Measurements from ENCODE around the gene PHLDA3. TPM values are rescaled to one million over a fixed set of nuclear protein-coding genes. Genes with fewer than 3 reads are reported as not detected.

Gene PHLDA3
- total and polyA plus RNA-seq, 7 experiments from 2014 or later, result 0.13 to 22.4 (median 0.67) TPM; not detected in 1

DNA sequence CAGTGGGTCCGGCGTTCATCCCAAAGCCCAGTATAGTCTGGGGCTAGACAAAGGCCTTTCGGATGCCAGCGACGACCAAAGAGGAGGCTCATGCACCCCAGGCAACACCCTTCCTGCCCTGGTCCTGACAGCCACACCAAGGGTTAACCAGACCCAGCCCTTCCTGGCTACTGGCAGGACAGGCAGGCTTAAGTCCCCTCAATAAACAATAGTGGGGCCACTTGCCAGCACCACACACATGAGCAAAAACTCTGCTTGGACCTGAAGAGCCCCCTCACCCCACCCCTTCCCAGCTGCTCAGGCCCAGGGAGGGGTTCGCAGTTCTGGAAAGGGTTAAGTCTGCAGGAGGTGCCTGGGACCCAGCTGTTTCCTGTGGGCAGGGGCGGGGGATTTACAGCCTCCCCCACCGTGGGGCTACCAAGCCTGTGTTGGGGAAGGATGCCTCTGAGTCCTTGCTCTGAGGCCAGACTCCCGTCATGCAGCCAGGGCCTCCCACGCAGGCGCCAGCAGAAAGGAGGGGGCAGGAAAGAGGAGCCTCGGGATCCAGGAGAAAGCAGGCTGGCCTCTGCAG, 18.2 kb downstream of the PHLDA3 start:
- H3K4me3 Mint-ChIP-seq, result peak overlapping the region in 1 of 10 donors; percentile 15
- no peak overlapping the region for H3K27ac ChIP-seq (ENCODE audit: low read depth, low read length)
- ChIA-PET POLR2A (no interaction called here), CTCF (interaction anchor here (0.6 kb wide), 1 partner anchor 31 kb away, joined by 3 read pairs; no protein-coding TSS in a partner anchor)
- intact Hi-C loops (cut with micrococcal nuclease), result no loop called here
- no peaks in the 10 kb centered on the region for H3K27me3 ChIP-seq (ENCODE audit: control insufficient read depth in 2 of 2, insufficient read depth in 2 of 2, low read length in 2 of 2)
- peaks cover 0 to 3% (median 0%) of the 10 kb centered on the region in 5 donors for H3K36me3 Mint-ChIP-seq
- no peaks in the 10 kb centered on the region for H3K36me3 ChIP-seq (ENCODE audit: control insufficient read depth in 2 of 3, insufficient read depth in 3 of 3, low read length in 3 of 3)
- peaks cover 5 to 25% (median 16%) of the 10 kb centered on the region in 5 donors for H3K27me3 Mint-ChIP-seq
- ATAC-seq, result no peak
- H3K4me1 ChIP-seq (ENCODE audit: control insufficient read depth in 2 of 2, insufficient read depth in 2 of 2, low read length in 2 of 2), result peaks cover 0 to 4% of the 10 kb centered on the region in 2 donors
- no peak overlapping the region for H3K27ac Mint-ChIP-seq
- H3K4me3 ChIP-seq (ENCODE audit: low read length), result no peak overlapping the region
- H3K9me3 ChIP-seq (ENCODE audit: control insufficient read depth in 2 of 3, low read length in 3 of 3), result no peaks in the 10 kb centered on the region
- H3K4me1 Mint-ChIP-seq, result peaks cover 0 to 47% (median 4%) of the 10 kb centered on the region in 7 donors
- peaks cover 0 to 2% (median 0%) of the 10 kb centered on the region in 11 donors for H3K9me3 Mint-ChIP-seq
- DNase-seq, result peak in 1 of 9 donors; percentile 48

DNA sequence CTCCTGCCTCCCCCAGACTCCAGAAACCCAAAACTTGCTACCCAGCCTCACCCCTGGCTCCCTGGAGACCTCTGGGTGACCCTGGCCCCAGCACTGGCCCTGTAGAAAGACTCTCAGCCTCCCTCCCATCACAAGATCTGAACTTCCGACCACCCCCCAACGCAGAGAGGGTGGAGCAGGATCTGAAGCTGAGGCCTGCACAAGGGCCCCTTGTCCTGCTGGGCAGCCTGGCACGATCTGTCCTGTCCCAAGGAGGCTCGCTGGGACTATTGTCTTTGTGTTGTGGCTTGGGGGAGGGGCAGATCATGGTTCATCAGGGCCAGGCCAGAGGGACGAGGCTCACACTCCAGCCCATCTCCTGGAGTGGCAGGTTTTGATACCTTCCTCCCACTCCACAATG, 20.0 kb downstream of the PHLDA3 start:
- CTCF ChIA-PET, result interaction anchor here (1.1 to 2.1 kb wide), 3 partner anchors 13 to 64 kb away, joined by 3 to 11 read pairs (median 3); no protein-coding TSS in a partner anchor
- POLR2A ChIA-PET, result no interaction called here
- peaks cover 0 to 2% (median 0%) of the 10 kb centered on the region in 11 donors for H3K9me3 Mint-ChIP-seq

DNA sequence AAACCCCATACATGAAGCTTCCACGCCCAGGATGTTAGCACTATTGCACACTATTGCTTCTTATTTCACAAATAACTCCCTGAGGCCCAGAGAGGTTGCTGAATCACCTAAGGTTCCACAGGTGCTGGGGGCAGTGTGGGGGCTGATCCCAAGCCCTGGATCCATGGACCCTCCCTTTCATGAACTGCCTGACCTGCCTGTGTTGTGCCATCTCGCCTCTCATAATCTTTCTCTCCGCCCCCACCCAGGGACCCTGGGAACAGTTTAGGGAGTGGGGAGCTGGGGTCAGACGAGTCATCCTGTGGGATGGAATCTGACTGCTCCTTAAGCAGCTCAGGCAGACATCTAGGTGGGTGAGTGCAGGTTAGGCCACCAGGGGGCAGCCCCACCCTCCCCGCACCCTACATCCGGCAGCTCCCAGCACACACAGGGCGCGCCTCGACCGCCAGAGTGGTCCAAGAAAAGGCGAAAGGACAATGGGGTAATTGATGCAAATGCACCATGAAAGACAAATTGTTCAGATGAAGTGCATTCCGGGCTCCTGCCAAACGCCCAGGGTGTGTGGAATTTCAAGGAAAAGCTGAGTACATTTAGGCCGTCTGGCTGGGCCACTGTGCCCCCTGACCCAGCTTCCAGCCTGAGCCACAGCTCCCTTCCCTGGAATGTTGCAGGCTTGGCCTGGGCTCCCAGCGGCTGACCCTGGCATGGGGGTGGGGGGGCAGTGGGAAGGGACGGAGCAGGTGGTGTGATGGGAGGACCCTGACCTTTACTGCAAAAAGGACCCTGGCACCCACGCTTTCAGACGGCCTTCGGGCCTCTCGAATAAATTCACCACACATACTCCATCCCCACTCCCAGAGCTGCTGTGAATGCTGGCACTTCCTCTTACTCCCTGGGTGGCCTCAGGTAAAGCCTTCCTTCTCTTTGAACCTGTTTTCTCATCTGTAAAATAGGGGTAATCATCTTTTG, 20.8 kb downstream of the PHLDA3 start:
- Histone ChIP-seq H3K27ac (ENCODE audit: low read depth, low read length) (no peak overlapping the region), H3K36me3 (ENCODE audit: control insufficient read depth in 2 of 3, insufficient read depth in 3 of 3, low read length in 3 of 3) (no peaks in the 10 kb centered on the region), H3K9me3 (ENCODE audit: control insufficient read depth in 2 of 3, low read length in 3 of 3) (no peaks in the 10 kb centered on the region), H3K4me1 (ENCODE audit: control insufficient read depth in 2 of 2, insufficient read depth in 2 of 2, low read length in 2 of 2) (peaks cover 0 to 4% of the 10 kb centered on the region in 2 donors), H3K4me3 (ENCODE audit: low read length) (no peak overlapping the region), H3K27me3 (ENCODE audit: control insufficient read depth in 2 of 2, insufficient read depth in 2 of 2, low read length in 2 of 2) (no peaks in the 10 kb centered on the region)
- POLR2A ChIA-PET, result no interaction called here
- CTCF ChIA-PET, result interaction anchor here (0.7 to 3.0 kb wide), 4 partner anchors 9 to 68 kb away, joined by 3 to 11 read pairs (median 6); no protein-coding TSS in a partner anchor
- intact Hi-C loops (cut with micrococcal nuclease), result loop anchor here (1.0 kb wide), 4 partner anchors 21 to 65 kb away; partner anchors contain the start of gene PHLDA3 (in 1 of the 2)
- Mint-ChIP-seq H3K36me3 (peaks cover 0 to 2% (median 0%) of the 10 kb centered on the region in 5 donors), H3K9me3 (peaks cover 0 to 5% (median 0%) of the 10 kb centered on the region in 11 donors), H3K4me3 (no peak overlapping the region), H3K27me3 (peaks cover 7 to 27% (median 17%) of the 10 kb centered on the region in 5 donors), H3K4me1 (peaks cover 0 to 35% (median 4%) of the 10 kb centered on the region in 7 donors), H3K27ac (peak overlapping the region in 1 of 9 donors; percentile 34)
- ATAC-seq (peak; percentile 90), DNase-seq (peak in 7 of 9 donors; percentile 21 to 62 (median 36))

More for the DNA sequence above, 20.0 kb downstream of the PHLDA3 start:
- Histone ChIP-seq H3K27ac (ENCODE audit: low read depth, low read length) (no peak overlapping the region), H3K27me3 (ENCODE audit: control insufficient read depth in 2 of 2, insufficient read depth in 2 of 2, low read length in 2 of 2) (no peaks in the 10 kb centered on the region), H3K4me3 (ENCODE audit: low read length) (no peak overlapping the region), H3K4me1 (ENCODE audit: control insufficient read depth in 2 of 2, insufficient read depth in 2 of 2, low read length in 2 of 2) (peaks cover 0 to 4% of the 10 kb centered on the region in 2 donors), H3K9me3 (ENCODE audit: control insufficient read depth in 2 of 3, low read length in 3 of 3) (no peaks in the 10 kb centered on the region), H3K36me3 (ENCODE audit: control insufficient read depth in 2 of 3, insufficient read depth in 3 of 3, low read length in 3 of 3) (no peaks in the 10 kb centered on the region)
- ATAC-seq (no peak), DNase-seq (no peak)
- peaks cover 0 to 42% (median 4%) of the 10 kb centered on the region in 7 donors for H3K4me1 Mint-ChIP-seq
- no peak overlapping the region for H3K4me3 Mint-ChIP-seq
- H3K27me3 Mint-ChIP-seq, result peaks cover 5 to 25% (median 17%) of the 10 kb centered on the region in 5 donors
- peaks cover 0 to 3% (median 0%) of the 10 kb centered on the region in 5 donors for H3K36me3 Mint-ChIP-seq
- intact Hi-C loops (cut with micrococcal nuclease), result loop anchor here (1.0 kb wide), 4 partner anchors 20 to 64 kb away; partner anchors contain the start of gene PHLDA3 (in 1 of the 2)
- no peak overlapping the region for H3K27ac Mint-ChIP-seq

DNA sequence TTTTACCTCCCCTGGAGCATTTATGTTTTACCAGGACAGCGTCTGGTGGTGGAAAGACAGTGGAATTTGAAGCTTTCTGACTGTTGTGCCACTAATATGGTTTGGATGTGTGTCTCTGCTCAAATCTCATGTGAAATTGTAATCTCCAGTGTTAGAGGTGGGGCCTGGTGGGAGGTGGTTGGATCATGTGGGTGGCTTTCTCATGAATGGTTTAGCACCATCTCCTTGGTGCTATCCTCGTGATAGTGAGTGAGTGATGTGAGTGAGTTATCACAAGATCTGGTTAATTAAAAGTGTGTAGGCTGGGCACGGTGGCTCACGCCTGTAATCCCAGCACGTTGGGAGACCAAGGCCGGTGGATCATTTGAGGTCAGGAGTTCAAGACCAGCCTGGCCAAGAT, 23.7 kb downstream of the PHLDA3 start:
- H3K4me1 Mint-ChIP-seq, result peaks cover 0 to 16% (median 4%) of the 10 kb centered on the region in 7 donors
- Histone ChIP-seq H3K27ac (ENCODE audit: low read depth, low read length) (no peak overlapping the region), H3K9me3 (ENCODE audit: control insufficient read depth in 2 of 3, low read length in 3 of 3) (no peaks in the 10 kb centered on the region), H3K36me3 (ENCODE audit: control insufficient read depth in 2 of 3, insufficient read depth in 3 of 3, low read length in 3 of 3) (no peaks in the 10 kb centered on the region), H3K27me3 (ENCODE audit: control insufficient read depth in 2 of 2, insufficient read depth in 2 of 2, low read length in 2 of 2) (no peaks in the 10 kb centered on the region), H3K4me1 (ENCODE audit: control insufficient read depth in 2 of 2, insufficient read depth in 2 of 2, low read length in 2 of 2) (peaks cover 0 to 4% of the 10 kb centered on the region in 2 donors), H3K4me3 (ENCODE audit: low read length) (no peak overlapping the region)
- peaks cover 0 to 4% (median 0%) of the 10 kb centered on the region in 5 donors for H3K36me3 Mint-ChIP-seq
- H3K4me3 Mint-ChIP-seq, result no peak overlapping the region
- H3K27ac Mint-ChIP-seq, result no peak overlapping the region
- intact Hi-C loops (cut with micrococcal nuclease), result no loop called here
- ATAC-seq, result no peak
- H3K9me3 Mint-ChIP-seq, result peaks cover 0 to 8% (median 0%) of the 10 kb centered on the region in 11 donors
- ChIA-PET POLR2A (no interaction called here), CTCF (interaction anchor here (1.2 kb wide), 1 partner anchor 10 kb away, joined by 4 read pairs; no protein-coding TSS in a partner anchor)
- DNase-seq, result no peak
- peaks cover 6 to 43% (median 14%) of the 10 kb centered on the region in 5 donors for H3K27me3 Mint-ChIP-seq

DNA sequence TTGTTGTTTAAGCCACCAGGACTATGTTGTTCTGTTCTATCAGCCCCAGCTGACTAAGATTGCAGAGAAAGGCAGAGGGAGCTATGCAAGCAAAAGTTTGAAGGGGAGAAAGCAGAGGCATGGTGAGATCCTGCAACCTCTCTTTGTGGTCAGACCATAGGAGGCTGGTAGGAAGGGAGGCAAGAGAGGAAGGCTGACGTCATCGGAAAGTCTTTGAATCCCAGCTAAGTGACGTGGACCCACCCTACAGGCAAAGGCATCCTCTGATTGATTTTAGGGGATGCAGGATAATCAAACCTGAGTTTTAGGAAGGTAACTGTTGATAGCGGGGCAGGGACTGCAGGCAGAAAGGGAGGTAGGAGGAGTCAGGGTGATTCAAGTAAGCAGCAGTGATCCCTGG, 24.2 kb downstream of the PHLDA3 start:
- ChIA-PET CTCF (interaction anchor here (1.2 kb wide), 1 partner anchor 9 kb away, joined by 4 read pairs; no protein-coding TSS in a partner anchor), POLR2A (no interaction called here)
- Histone ChIP-seq H3K27me3 (ENCODE audit: control insufficient read depth in 2 of 2, insufficient read depth in 2 of 2, low read length in 2 of 2) (no peaks in the 10 kb centered on the region), H3K9me3 (ENCODE audit: control insufficient read depth in 2 of 3, low read length in 3 of 3) (no peaks in the 10 kb centered on the region), H3K4me1 (ENCODE audit: control insufficient read depth in 2 of 2, insufficient read depth in 2 of 2, low read length in 2 of 2) (peaks cover 0 to 4% of the 10 kb centered on the region in 2 donors), H3K36me3 (ENCODE audit: control insufficient read depth in 2 of 3, insufficient read depth in 3 of 3, low read length in 3 of 3) (no peaks in the 10 kb centered on the region), H3K4me3 (ENCODE audit: low read length) (no peak overlapping the region), H3K27ac (ENCODE audit: low read depth, low read length) (no peak overlapping the region)
- no peak for ATAC-seq
- intact Hi-C loops (cut with micrococcal nuclease), result no loop called here
- Mint-ChIP-seq H3K27ac (no peak overlapping the region), H3K4me1 (peaks cover 0 to 14% (median 4%) of the 10 kb centered on the region in 7 donors), H3K27me3 (peaks cover under 1 to 43% (median 10%) of the 10 kb centered on the region in 5 donors), H3K9me3 (peaks cover 0 to 8% (median 0%) of the 10 kb centered on the region in 11 donors), H3K36me3 (peaks cover 0 to 4% (median 0%) of the 10 kb centered on the region in 5 donors), H3K4me3 (no peak overlapping the region)
- DNase-seq, result no peak

DNA sequence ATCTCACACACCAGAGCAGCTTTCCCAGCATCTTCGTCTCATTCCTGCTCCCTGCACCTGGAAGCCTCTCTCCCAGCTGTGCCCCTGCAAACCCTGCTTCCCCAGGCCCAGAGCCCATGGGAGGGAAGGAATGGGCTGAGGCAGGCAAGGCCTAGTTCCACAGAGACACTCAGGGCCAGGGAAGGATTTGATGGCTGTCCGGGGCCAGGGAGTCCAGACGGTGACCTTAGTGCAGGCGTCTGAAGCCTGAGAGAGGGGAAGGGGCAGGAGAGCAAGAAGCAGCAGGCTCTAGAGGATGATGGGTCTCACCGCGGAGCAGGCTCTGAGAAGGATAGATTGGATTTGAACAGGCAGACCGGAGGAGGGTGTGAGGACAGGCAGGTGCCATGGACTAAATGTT, 25.2 kb downstream of the PHLDA3 start:
- DNase-seq, result no peak
- no peaks in the 10 kb centered on the region for H3K36me3 ChIP-seq (ENCODE audit: control insufficient read depth in 2 of 3, insufficient read depth in 3 of 3, low read length in 3 of 3)
- H3K9me3 Mint-ChIP-seq, result peaks cover 0 to 9% (median 0%) of the 10 kb centered on the region in 11 donors
- peaks cover 0 to 4% (median 0%) of the 10 kb centered on the region in 5 donors for H3K36me3 Mint-ChIP-seq
- no peak overlapping the region for H3K27ac ChIP-seq (ENCODE audit: low read depth, low read length)
- H3K4me1 Mint-ChIP-seq, result peaks cover 0 to 14% (median 4%) of the 10 kb centered on the region in 7 donors
- H3K4me3 Mint-ChIP-seq, result no peak overlapping the region
- no peaks in the 10 kb centered on the region for H3K9me3 ChIP-seq (ENCODE audit: control insufficient read depth in 2 of 3, low read length in 3 of 3)
- intact Hi-C loops (cut with micrococcal nuclease), result no loop called here
- no peaks in the 10 kb centered on the region for H3K27me3 ChIP-seq (ENCODE audit: control insufficient read depth in 2 of 2, insufficient read depth in 2 of 2, low read length in 2 of 2)
- CTCF ChIA-PET, result no interaction called here
- H3K4me1 ChIP-seq (ENCODE audit: control insufficient read depth in 2 of 2, insufficient read depth in 2 of 2, low read length in 2 of 2), result peaks cover 0 to 4% of the 10 kb centered on the region in 2 donors
- no peak overlapping the region for H3K4me3 ChIP-seq (ENCODE audit: low read length)
- no peak for ATAC-seq
- H3K27me3 Mint-ChIP-seq, result peaks cover 0 to 46% (median 7%) of the 10 kb centered on the region in 5 donors
- POLR2A ChIA-PET, result no interaction called here
- no peak overlapping the region for H3K27ac Mint-ChIP-seq
